GM21825 (cell line): ENCODE measurements around the gene MSANTD1.

Experiments used
- ATAC-seq: cut with Tn5 transposase; IDR thresholded peaks from one replicate; pipeline ENCODE4 v1.9.1; 2021; ENCODE audit warnings: mild to moderate bottlenecking, moderate library complexity; ENCODE audit not compliant: unreplicated experiment

Gene MSANTD1

DNA sequence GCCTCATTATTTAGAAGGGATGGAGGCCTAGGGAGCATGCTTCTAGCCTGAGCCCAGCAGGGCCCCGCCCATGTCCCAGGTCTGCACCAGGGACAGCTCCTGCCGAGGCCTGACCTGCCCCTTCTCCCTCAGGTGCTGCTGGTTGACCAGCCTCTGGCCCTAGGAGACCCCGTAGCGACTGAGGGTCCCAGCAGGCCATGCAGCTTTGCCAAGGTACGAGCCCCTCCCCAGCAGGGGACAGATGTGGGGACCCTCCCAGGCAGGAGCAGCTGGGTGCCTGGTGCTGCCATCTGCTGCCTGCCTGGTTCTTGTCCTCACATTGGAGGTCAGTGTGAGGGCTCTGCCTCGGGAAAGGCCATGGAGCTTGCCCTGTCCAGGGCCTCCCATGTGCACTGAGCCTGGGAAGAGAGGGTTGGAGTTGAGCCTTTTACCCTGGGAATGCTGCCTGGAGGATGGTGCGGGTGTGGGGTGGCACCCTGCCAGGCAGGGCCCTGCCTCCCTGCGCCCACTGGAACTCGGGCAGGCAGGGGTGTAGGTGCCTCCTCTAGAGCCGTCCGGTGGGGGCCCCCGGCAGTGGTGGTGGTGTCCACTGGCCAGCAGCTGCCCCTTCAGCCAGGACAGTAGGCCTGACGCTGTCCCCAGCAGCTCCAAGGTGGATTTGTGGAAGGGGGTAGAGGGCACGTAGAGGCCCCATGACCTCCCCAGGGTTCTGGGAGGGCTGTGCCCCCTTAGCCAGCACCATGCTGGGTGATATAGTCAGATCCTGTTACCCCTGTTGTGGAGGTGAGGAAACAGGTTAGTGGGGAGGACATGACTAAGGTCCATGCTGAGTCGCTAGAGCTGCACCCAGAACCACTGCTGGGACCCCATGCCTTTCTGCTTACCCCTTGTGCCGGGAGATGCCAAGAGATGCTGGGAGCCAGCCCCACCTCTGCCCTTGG is 2.2 kb upstream of the MSANTD1 start:
- no peak for ATAC-seq

DNA sequence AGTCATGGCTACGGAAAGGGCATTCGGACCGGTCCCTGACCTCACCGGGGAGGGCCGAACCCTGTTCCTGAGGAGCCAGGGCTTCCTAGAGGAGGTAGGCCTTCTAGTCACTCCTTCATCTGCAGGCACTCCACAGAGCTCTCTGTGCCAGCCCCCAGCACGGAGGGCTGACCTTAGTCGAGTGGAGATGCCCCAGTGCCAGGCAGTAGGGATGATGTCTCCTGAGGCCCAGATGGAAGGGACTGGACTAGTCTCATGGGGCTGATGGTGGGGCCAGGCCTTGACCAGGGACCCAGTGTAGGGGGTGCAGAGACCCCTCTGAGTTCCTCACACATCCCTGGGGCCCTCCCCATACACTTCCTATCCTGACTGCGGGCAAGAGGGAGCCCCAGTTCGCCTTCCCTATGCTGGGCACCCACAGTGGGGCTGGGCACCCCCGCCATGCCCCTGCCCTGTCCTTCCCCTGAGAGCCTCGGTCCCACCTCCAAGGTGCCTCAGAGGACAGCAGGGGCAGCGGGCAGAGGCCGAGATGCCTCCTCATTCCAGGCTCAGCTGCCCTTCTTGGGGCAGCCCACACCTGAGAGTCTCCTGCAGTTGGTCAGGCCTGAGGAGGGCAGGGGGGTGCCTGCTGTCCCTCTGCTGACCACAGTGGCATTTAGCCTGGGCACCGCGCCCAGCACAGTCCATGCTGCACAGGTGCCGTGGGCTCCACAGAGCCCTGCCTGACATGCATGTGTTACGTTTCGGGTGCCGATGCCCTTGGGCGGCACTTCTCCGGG is 1.4 kb upstream of the MSANTD1 start:
- no peak for ATAC-seq

- no peak for ATAC-seq
Measured at GRCh38 chr4:3248178-3248480, 830 bp upstream of the MSANTD1 start.

DNA sequence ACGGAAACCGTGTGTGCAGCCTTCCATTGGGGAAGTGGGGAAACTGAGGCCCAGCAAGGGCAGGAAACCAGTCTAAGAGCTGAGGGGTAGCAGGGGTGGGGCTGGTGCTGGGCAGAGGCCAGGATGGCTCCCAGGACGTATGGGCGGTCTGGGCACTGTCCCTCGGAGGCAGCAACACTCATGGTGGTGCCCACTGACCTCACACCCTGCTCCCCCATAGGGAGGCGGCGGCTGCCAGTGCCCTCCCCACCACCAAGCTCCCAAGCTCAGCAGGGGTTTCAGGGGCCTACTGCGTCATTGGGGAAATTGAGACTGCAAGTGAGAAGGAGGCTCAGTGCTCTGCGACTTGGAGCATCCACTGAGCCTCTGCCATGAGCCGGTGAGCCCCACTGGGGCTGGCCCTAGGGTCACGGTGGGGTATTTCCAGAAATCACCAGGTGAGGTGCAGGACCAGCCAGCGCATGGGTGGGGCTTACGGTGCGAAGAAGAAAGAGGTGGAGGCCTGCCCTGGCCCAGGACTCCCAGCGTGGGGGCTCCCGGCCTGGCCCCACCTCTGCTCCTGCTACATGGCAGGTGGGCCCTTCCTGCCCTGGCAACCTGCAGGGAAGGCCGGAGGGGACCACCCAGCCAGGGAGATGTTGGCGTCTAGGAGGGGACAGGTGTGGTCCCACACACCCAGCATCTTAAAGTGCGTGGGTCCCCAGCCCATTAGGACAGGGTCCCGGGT is 915 bp downstream of the MSANTD1 start:
- ATAC-seq, result no peak

- no peak for ATAC-seq
Measured at GRCh38 chr4:3250438-3250955, 1.5 kb downstream of the MSANTD1 start.

- no peak for ATAC-seq
Measured at GRCh38 chr4:3250956-3251690, 2.2 kb downstream of the MSANTD1 start.

GRCh38 chr4:3251691-3252479 is 2.9 kb downstream of the MSANTD1 start:
- ATAC-seq, result no peak

- ATAC-seq, result no peak
Measured at GRCh38 chr4:3252480-3252828, 3.5 kb downstream of the MSANTD1 start.

DNA sequence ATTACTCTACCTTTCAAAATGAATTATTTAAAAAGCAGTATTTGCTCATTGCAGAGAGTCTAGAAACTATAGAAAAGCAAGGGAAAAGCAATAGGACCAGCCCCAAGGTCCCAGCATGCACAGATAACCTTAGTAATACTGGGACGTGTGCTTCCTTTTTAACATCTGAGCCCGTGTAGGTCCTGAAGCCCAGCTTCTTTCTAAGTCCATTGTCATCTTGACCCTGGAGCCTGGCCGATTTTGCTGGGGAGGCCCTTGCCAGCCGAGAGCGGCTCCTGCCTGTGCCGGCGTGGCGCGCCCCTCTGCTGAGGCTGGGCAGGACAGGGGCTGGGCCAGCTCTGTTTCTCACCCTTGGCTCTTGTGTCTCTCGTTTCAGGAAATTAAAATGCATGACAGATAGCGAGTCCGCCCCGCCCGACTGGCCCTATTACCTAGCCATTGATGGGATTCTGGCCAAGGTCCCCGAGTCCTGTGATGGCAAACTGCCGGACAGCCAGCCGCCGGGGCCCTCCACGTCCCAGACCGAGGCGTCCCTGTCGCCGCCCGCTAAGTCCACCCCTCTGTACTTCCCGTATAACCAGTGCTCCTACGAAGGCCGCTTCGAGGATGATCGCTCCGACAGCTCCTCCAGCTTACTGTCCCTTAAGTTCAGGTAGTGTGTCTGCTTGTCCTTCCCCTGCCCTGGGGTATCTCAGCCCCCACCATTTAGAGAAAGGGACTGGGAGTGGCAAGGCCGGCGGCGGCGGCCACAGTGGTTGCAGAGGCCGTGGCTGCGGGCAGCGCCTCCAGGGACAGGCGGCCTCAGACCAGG is 4.1 kb downstream of the MSANTD1 start:
- no peak for ATAC-seq

DNA sequence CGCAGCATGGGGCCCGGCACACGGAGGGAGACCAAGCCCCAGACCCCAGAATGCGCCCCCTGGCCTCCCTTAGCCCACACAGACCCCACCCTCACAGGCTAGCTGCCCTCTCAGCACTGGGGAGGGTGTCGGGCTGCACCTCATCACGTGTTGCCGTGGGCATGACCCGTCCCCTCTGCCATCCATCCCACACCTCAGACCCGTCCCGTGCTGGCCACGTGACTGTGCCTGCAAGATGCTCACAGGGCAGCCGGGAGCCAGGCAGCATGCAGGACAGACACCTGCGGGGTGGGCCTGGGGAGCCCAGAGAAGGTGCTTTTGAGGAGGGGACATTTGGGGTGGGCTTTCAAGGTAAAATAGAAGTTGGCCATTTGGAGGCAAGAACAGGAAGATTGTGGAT is 4.8 kb downstream of the MSANTD1 start:
- no peak for ATAC-seq

GRCh38 chr4:3254302-3255131 is 5.6 kb downstream of the MSANTD1 start:
- ATAC-seq, result no peak

DNA sequence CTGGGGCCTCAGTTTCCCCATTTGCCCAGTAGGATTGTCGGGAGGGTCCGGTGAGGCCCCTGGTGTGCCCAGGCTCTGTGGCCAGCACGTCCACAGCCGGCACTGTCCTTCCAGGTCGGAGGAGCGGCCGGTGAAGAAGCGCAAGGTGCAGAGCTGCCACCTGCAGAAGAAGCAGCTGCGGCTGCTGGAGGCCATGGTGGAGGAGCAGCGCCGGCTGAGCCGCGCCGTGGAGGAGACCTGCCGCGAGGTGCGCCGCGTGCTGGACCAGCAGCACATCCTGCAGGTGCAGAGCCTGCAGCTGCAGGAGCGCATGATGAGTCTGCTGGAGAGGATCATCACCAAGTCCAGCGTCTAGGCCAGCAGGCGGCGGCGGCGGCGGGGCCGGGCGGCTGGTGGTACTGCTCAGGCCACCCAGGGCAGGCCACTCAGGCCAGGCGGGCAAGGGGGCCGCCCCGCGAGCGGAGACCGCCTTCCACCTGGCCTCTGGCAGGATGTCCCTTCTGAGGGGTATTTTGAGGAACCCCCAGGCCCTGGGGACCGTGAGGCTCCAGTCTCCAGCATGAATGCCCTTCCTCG is 6.7 kb downstream of the MSANTD1 start:
- ATAC-seq, result no peak

- no peak for ATAC-seq
Measured at GRCh38 chr4:3256230-3257102, 7.5 kb downstream of the MSANTD1 start.

- no peak for ATAC-seq
Measured at GRCh38 chr4:3257103-3257555, 8.2 kb downstream of the MSANTD1 start.

DNA sequence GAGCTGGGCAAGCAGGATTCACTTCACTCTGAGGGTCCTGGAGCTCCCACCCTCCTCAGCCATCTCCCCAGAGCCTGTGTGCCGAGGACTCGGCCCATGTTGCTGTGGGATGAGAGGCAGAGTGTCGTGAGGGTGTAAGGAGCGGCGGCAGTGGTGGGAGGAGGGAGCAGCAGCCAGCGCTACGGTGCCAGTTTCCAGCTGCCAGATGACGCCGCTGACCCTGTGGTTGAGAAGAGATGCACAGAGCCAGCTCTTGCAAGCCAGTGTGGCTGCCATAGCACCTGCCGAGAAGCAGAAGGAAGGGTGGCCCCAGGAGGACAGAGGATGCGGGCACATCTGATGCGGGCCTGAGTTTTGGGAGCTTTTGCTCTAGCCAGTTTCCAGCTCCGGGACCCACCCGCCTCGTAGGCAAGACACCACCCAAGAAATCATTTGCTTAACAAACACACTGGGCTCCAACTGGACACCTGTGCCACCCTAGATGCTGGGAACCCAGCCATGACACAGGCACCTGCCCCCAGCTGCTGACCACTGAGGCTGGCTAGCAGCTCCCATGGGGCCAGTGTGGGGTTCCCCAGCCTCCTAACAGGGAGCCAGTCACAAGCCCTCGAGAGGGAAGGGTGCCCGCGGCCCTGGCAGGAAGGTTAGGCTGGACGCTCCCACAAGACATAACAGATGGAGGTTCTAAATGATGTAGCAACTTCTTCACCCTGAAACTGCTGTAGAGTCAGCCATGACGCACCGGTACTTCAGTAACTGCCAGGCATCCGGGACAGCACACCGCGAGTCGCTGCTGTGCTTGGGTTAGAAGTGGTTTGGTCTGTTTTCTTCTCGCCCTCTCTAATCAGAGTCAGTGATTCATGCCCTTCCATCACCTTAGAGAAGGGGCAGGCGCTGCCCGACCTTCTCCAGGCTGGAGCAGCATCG is 8.9 kb downstream of the MSANTD1 start:
- no peak for ATAC-seq
